Loucy (cell line): Measurements from ENCODE around the gene DOC2B.

Source experiments
- H2AFZ ChIP-seq: fragments of 200-600 bp; sonication (generic); 2 replicates; pipeline ENCODE4 v1.6.0; 2016; ENCODE audit warnings: antibody characterized with exemption, mild to moderate bottlenecking, low read length, moderate library complexity
- H3F3A ChIP-seq: fragments of 200-600 bp; 2 replicates; pipeline ENCODE4 v1.6.0; 2016; ENCODE audit warnings: antibody characterized with exemption, low read depth, mild to moderate bottlenecking
- H3K27me3 ChIP-seq: fragments of 200-600 bp; sonication (generic); 2 replicates; pipeline ENCODE4 v1.6.1; 2014; ENCODE audit warnings: low read length, mild to moderate bottlenecking; ENCODE audit not compliant: insufficient read depth, poor library complexity, severe bottlenecking
- H3K36me3 ChIP-seq: fragments of 200-600 bp; sonication (generic); 2 replicates; pipeline ENCODE4 v1.6.1; 2016; ENCODE audit warnings: low read length; ENCODE audit not compliant: insufficient read depth
- H3K4me1 ChIP-seq: fragments of 200-600 bp; sonication (generic); 2 replicates; pipeline ENCODE4 v1.5.1; 2014; ENCODE audit warnings: low read length, mild to moderate bottlenecking; ENCODE audit not compliant: insufficient read depth, poor library complexity, severe bottlenecking
- H3K4me2 ChIP-seq: fragments of 200-600 bp; sonication (generic); 2 replicates; pipeline ENCODE4 v1.6.0; 2014; ENCODE audit warnings: antibody characterized with exemption, low read length, low read depth, mild to moderate bottlenecking; ENCODE audit not compliant: poor library complexity, severe bottlenecking
- H3K4me3 ChIP-seq: fragments of 200-600 bp; sonication (generic); 2 replicates; pipeline ENCODE4 v1.5.1; 2014; ENCODE audit warnings: low read length, mild to moderate bottlenecking, mixed read lengths; ENCODE audit not compliant: poor library complexity, severe bottlenecking
- H3K79me2 ChIP-seq: fragments of 200-600 bp; sonication (generic); 2 replicates; pipeline ENCODE4 v1.6.1; 2014; ENCODE audit warnings: low read length; ENCODE audit not compliant: insufficient read depth
- H3K9ac ChIP-seq: fragments of 200-600 bp; sonication (generic); 2 replicates; pipeline ENCODE4 v1.6.0; 2014; ENCODE audit warnings: mild to moderate bottlenecking, low read depth, low read length, moderate library complexity; ENCODE audit not compliant: poor library complexity, severe bottlenecking
- H3K9me2 ChIP-seq: fragments of 200-600 bp; sonication (generic); replicated peaks from 2 replicates; pipeline ENCODE4 v1.6.1; 2016; ENCODE audit warnings: low read depth, low read length, mixed read lengths
- H3K9me3 ChIP-seq: fragments of 200-600 bp; sonication (generic); 2 replicates; pipeline ENCODE4 v1.6.1; 2014; ENCODE audit warnings: mild to moderate bottlenecking, antibody characterized with exemption, low read length, low read depth; ENCODE audit not compliant: insufficient read depth
- H4K20me1 ChIP-seq: fragments of 200-600 bp; sonication (generic); 2 replicates; pipeline ENCODE4 v1.6.0; 2014; ENCODE audit warnings: antibody characterized with exemption, low read length, mild to moderate bottlenecking; ENCODE audit not compliant: insufficient read depth, poor library complexity, severe bottlenecking
- CTCF ChIP-seq: fragments of 200-600 bp; sonication (generic); conservative IDR thresholded peaks from 2 replicates; pipeline ENCODE4 v1.5.1; 2014; ENCODE audit warnings: mild to moderate bottlenecking, antibody characterized with exemption, low read length
- EZH2phosphoT487 ChIP-seq: fragments of 200-600 bp; IDR thresholded peaks from 2 replicates; pipeline ENCODE4 v1.6.1; 2018; ENCODE audit warnings: antibody characterized with exemption, mild to moderate bottlenecking, moderate library complexity, borderline replicate concordance

Gene DOC2B

GRCh38 chr17:146983-147761 lies 34.3 kb downstream of the DOC2B start:
- H3K4me1 ChIP-seq, result no peaks in the 10 kb centered on the region
- no peak for TF ChIP-seq EZH2phosphoT487
- no peak for TF ChIP-seq CTCF
- no peaks in the 10 kb centered on the region for H3K27me3 ChIP-seq
- no peak overlapping the region for H3K4me3 ChIP-seq
- no peaks in the 10 kb centered on the region for H4K20me1 ChIP-seq
- no peaks in the 10 kb centered on the region for H3F3A ChIP-seq
- H2AFZ ChIP-seq, result no peak overlapping the region
- H3K9me2 ChIP-seq, result no peaks in the 10 kb centered on the region
- no peaks in the 10 kb centered on the region for H3K79me2 ChIP-seq
- H3K9ac ChIP-seq, result no peak overlapping the region
- H3K4me2 ChIP-seq, result no peak overlapping the region
- no peaks in the 10 kb centered on the region for H3K36me3 ChIP-seq
- no peaks in the 10 kb centered on the region; the same call in 1 of the 2 replicates for H3K9me3 ChIP-seq

- Histone ChIP-seq H3K4me3 (no peak overlapping the region), H3K4me2 (no peak overlapping the region), H3K36me3 (no peaks in the 10 kb centered on the region), H3K79me2 (no peaks in the 10 kb centered on the region), H2AFZ (no peak overlapping the region), H3K27me3 (no peaks in the 10 kb centered on the region), H3K9me2 (no peaks in the 10 kb centered on the region), H3F3A (no peaks in the 10 kb centered on the region), H3K4me1 (no peaks in the 10 kb centered on the region), H3K9ac (no peak overlapping the region), H4K20me1 (no peaks in the 10 kb centered on the region), H3K9me3 (no peaks in the 10 kb centered on the region; the same call in 1 of the 2 replicates)
- TF ChIP-seq CTCF (no peak), EZH2phosphoT487 (no peak)
Observed at GRCh38 chr17:146546-146945, 34.9 kb downstream of the DOC2B start.

GRCh38 chr17:145671-146541 lies 35.5 kb downstream of the DOC2B start:
- Histone ChIP-seq H3K27me3 (no peaks in the 10 kb centered on the region), H3K4me1 (no peaks in the 10 kb centered on the region), H3K9me3 (no peaks in the 10 kb centered on the region), H4K20me1 (no peaks in the 10 kb centered on the region), H3K9ac (no peak overlapping the region), H3K4me2 (no peak overlapping the region), H3F3A (no peaks in the 10 kb centered on the region), H3K4me3 (no peak overlapping the region), H3K9me2 (no peaks in the 10 kb centered on the region), H3K79me2 (no peaks in the 10 kb centered on the region), H2AFZ (no peak overlapping the region), H3K36me3 (no peaks in the 10 kb centered on the region)
- no peak for TF ChIP-seq CTCF
- no peak for TF ChIP-seq EZH2phosphoT487
